HG02981 (cell line): Measurements from ENCODE around the gene TM9SF3.
"Not testable (repeated sequence)": the region's sequence is repeated elsewhere in the genome, so short reads cannot be mapped to it uniquely, and the experiment has no call there.

Experiments used
- ATAC-seq: cut with Tn5 transposase; IDR thresholded peaks from one replicate; pipeline ENCODE4 v1.9.1; 2021; ENCODE audit warnings: mild to moderate bottlenecking, moderate library complexity; ENCODE audit not compliant: unreplicated experiment

TM9SF3 gene

GRCh38 chr10:96570983-96571964, 15.5 kb downstream of the TM9SF3 start:
- ATAC-seq, result no peak

- ATAC-seq, result no peak
Observed at GRCh38 chr10:96570511-96570910, 16.3 kb downstream of the TM9SF3 start.

- ATAC-seq, result no peak
Observed at GRCh38 chr10:96568402-96568801, 18.4 kb downstream of the TM9SF3 start.

GRCh38 chr10:96565774-96566173, 21.0 kb downstream of the TM9SF3 start:
- ATAC-seq, result no peak

- no peak for ATAC-seq
Observed at GRCh38 chr10:96560966-96561887, 25.6 kb downstream of the TM9SF3 start.

- ATAC-seq, result no peak
Observed at GRCh38 chr10:96560489-96560888, 26.3 kb downstream of the TM9SF3 start.

GRCh38 chr10:96556003-96556402, 30.8 kb downstream of the TM9SF3 start:
- no peak for ATAC-seq

- ATAC-seq, result no peak
Observed at GRCh38 chr10:96555330-96555729, 31.5 kb downstream of the TM9SF3 start.

- no peak for ATAC-seq
Observed at GRCh38 chr10:96548589-96548988, 38.2 kb downstream of the TM9SF3 start.

GRCh38 chr10:96545558-96545957, 41.3 kb downstream of the TM9SF3 start:
- not testable (repeated sequence) for ATAC-seq

- no peak for ATAC-seq
Observed at GRCh38 chr10:96541921-96542320, 44.9 kb downstream of the TM9SF3 start.

GRCh38 chr10:96540240-96540639, 46.6 kb downstream of the TM9SF3 start:
- ATAC-seq, result no peak

GRCh38 chr10:96538683-96539082, 48.1 kb downstream of the TM9SF3 start:
- no peak for ATAC-seq

GRCh38 chr10:96536129-96536528, 50.7 kb downstream of the TM9SF3 start:
- ATAC-seq, result no peak

- no peak for ATAC-seq
Observed at GRCh38 chr10:96532523-96532922, 54.3 kb downstream of the TM9SF3 start.

GRCh38 chr10:96529634-96530279, 57.1 kb downstream of the TM9SF3 start:
- ATAC-seq, result no peak

- ATAC-seq, result no peak
Observed at GRCh38 chr10:96524741-96525140, 62.1 kb downstream of the TM9SF3 start.

- no peak for ATAC-seq
Observed at GRCh38 chr10:96517284-96517683, 69.5 kb downstream of the TM9SF3 start.

GRCh38 chr10:96516337-96516736, 70.5 kb downstream of the TM9SF3 start:
- ATAC-seq, result no peak

- ATAC-seq, result peak; percentile 69
Observed at GRCh38 chr10:96513698-96514561, 72.9 kb downstream of the TM9SF3 start, which contains the start of gene TLL2. TLL2 (minus strand) TSS chr10:96513926; CDS start chr10:96513685, 241 bp downstream.
